Endothelial cell of umbilical vein (primary cell): Measurements from ENCODE around the gene RXFP4. TPM values are rescaled to one million over a fixed set of nuclear protein-coding genes. Genes with fewer than 3 reads are reported as not detected.

Source experiments
- BruUV-seq: library from RNA; stranded (reverse); fragments of 400-500 nt; replicated peaks from 2 replicates; lab custom pipeline; 2021; lab: Mats Ljungman, UMichigan
- CTCF ChIA-PET: fragments of 300-600, 350-600 bp; sonication (Branson Sonifier 250); formaldehyde crosslinking; loops from one replicate; lab custom pipeline; 2021; ENCODE audit warnings: antibody characterized with exemption, inconsistent platforms; lab: Charles Lee
- POLR2A ChIA-PET: fragments of 300-600, 350-600 bp; sonication (Branson Sonifier 250); formaldehyde crosslinking; loops from one replicate; lab custom pipeline; 2021; ENCODE audit warnings: antibody characterized with exemption, inconsistent platforms; lab: Charles Lee
- DNase-seq: peaks from one replicate; pipeline ENCODE4 v3.0.0-alpha.2; 2011; ENCODE audit warnings: low read depth, low spot score
- FAIRE-seq: peaks from 2 replicates; lab custom pipeline; 2011; peaks lifted over from hg19 to GRCh38; lab: Jason Lieb, UNC
- H2AFZ ChIP-seq: 2 replicates; pipeline ENCODE4 v1.6.0; 2012; ENCODE audit warnings: low read depth, low read length, control low read depth, inconsistent platforms
- H3K27ac ChIP-seq: 2 replicates; pipeline ENCODE4 v1.5.1; 2011; ENCODE audit warnings: low read depth, mild to moderate bottlenecking, control low read depth, low read length, moderate library complexity; ENCODE audit not compliant: insufficient read depth
- H3K27me3 ChIP-seq, 2 experiments: 2 replicates each; pipeline versions ENCODE4 v1.6.0 to v1.6.1; 2011; ENCODE audit warnings: low read length in 2 of 2, mixed read lengths in 1 of 2; ENCODE audit not compliant: control insufficient read depth in 2 of 2, insufficient read depth in 2 of 2
- H3K36me3 ChIP-seq, 2 experiments: 2 replicates in 1 of 2; 3 replicates in 1 of 2; pipeline ENCODE4 v1.5.1; 2011; ENCODE audit warnings: low read length in 2 of 2, mild to moderate bottlenecking in 1 of 2, moderate library complexity in 1 of 2; ENCODE audit not compliant: control insufficient read depth in 2 of 2, insufficient read depth in 2 of 2; ENCODE audit errors: extremely low read depth in 1 of 2
- H3K4me1 ChIP-seq: 3 replicates; pipeline ENCODE4 v1.5.1; 2011; ENCODE audit warnings: mild to moderate bottlenecking, low read length; ENCODE audit not compliant: control insufficient read depth, insufficient read depth; ENCODE audit errors: extremely low read depth
- H3K4me2 ChIP-seq: 2 replicates; pipeline ENCODE4 v1.6.1; 2011; ENCODE audit warnings: low read length, control low read depth, mixed read lengths; ENCODE audit not compliant: insufficient read depth
- H3K4me3 ChIP-seq, 3 experiments: fragments of 200-600 bp in 1 of 3; sonication (generic), shearing (Covaris generic) in 1 of 3; replicated peaks in 1 of 3; 2 replicates each; pipeline ENCODE4 v1.5.1; 2011 to 2016; ENCODE audit warnings: control low read depth in 3 of 3, low read length in 3 of 3, mild to moderate bottlenecking in 2 of 3, inconsistent platforms in 1 of 3, low read depth in 1 of 3, moderate library complexity in 1 of 3; ENCODE audit not compliant: insufficient read depth in 1 of 3
- H3K79me2 ChIP-seq: 2 replicates; pipeline ENCODE4 v1.6.0; 2012; ENCODE audit warnings: low read length, inconsistent platforms; ENCODE audit not compliant: control insufficient read depth, insufficient read depth
- H3K9ac ChIP-seq: replicated peaks from 2 replicates; pipeline ENCODE3; 2011; ENCODE audit warnings: low read length, control low read depth; ENCODE audit not compliant: insufficient read depth; ENCODE audit errors: extremely low read depth
- H3K9me1 ChIP-seq: replicated peaks from 3 replicates; pipeline ENCODE4 v1.6.0; 2011; ENCODE audit warnings: mild to moderate bottlenecking, low read length; ENCODE audit not compliant: control insufficient read depth, insufficient read depth; ENCODE audit errors: extremely low read depth
- H3K9me3 ChIP-seq: replicated peaks from 2 replicates; pipeline ENCODE4 v1.5.1; 2012; ENCODE audit warnings: low read length, inconsistent platforms; ENCODE audit not compliant: control insufficient read depth, insufficient read depth
- H4K20me1 ChIP-seq: replicated peaks from 2 replicates; pipeline ENCODE3; 2011; ENCODE audit warnings: mild to moderate bottlenecking, low read length; ENCODE audit not compliant: control insufficient read depth, insufficient read depth; ENCODE audit errors: extremely low read depth
- CTCF ChIP-seq, 2 donors: IDR thresholded peaks; 1 replicate in 1 of 2; 2 replicates in 1 of 2; pipeline ENCODE4 v1.5.1; 2011; ENCODE audit warnings: low read length in 2 of 2, mild to moderate bottlenecking in 2 of 2, moderate library complexity in 2 of 2, control low read depth in 1 of 2, inconsistent platforms in 1 of 2, low read depth in 1 of 2; ENCODE audit not compliant: insufficient read depth in 1 of 2; ENCODE audit errors: extremely low read depth in 1 of 2
- EZH2 ChIP-seq: IDR thresholded peaks from 2 replicates; pipeline ENCODE4 v1.6.1; 2012; ENCODE audit warnings: borderline replicate concordance, low read depth, mild to moderate bottlenecking, moderate library complexity, low read length, inconsistent platforms; ENCODE audit not compliant: severe bottlenecking
- FOS ChIP-seq: IDR thresholded peaks from 2 replicates; pipeline ENCODE4 v1.6.1; 2011; ENCODE audit warnings: mild to moderate bottlenecking, low read length, moderate library complexity, borderline replicate concordance; ENCODE audit not compliant: insufficient read depth
- GATA2 ChIP-seq: IDR thresholded peaks from 2 replicates; pipeline ENCODE4 v1.7.0; 2011; ENCODE audit warnings: low read depth, mild to moderate bottlenecking, moderate library complexity, mixed read lengths, low read length; ENCODE audit not compliant: insufficient read length, insufficient read depth
- JUN ChIP-seq: IDR thresholded peaks from 2 replicates; pipeline ENCODE4 v1.6.1; 2011; ENCODE audit warnings: borderline replicate concordance, low read depth; ENCODE audit not compliant: insufficient read length, insufficient read depth
- MAX ChIP-seq: IDR thresholded peaks from 2 replicates; pipeline ENCODE4 v1.6.1; 2011; ENCODE audit not compliant: insufficient read depth, insufficient read length
- MYC ChIP-seq: IDR thresholded peaks from one replicate; pipeline ENCODE4 v1.6.1; 2011; ENCODE audit warnings: mild to moderate bottlenecking, low read depth, low read length
- POLR2A ChIP-seq: IDR thresholded peaks from 2 replicates; pipeline ENCODE4 v1.6.1; 2012; ENCODE audit warnings: low read depth, mild to moderate bottlenecking, control low read depth, low read length
- POLR2AphosphoS5 ChIP-seq: IDR thresholded peaks from 2 replicates; pipeline ENCODE4 v1.6.1; 2012; ENCODE audit warnings: low read depth, mild to moderate bottlenecking, control low read depth, low read length, moderate library complexity; ENCODE audit not compliant: insufficient read depth
- dilution Hi-C: fragments of 300-500 bp; cut with MboI; formaldehyde crosslinking; loops from one replicate; pipeline ENCODE4 v1.15.0; 2019; ENCODE audit warnings: low sequenced_read_pairs; ENCODE audit not compliant: extremely low pct_ligation_motif_present
- intact Hi-C: fragments of 100-400 bp; cut with micrococcal nuclease; formaldehyde crosslinking; loops from one replicate; pipeline ENCODE4 v1.10.0; 2022
- polyA plus RNA-seq, 4 experiments: library from polyadenylated mRNA; depleted of rRNA in 3 of 4; stranded (reverse) in 3 of 4; unstranded in 1 of 4; fragments of >200 nt; gene quantifications; 2 replicates each; pipeline versions ENCODE4 v1.2.1 to v1.2.3, GENCODE V29; 2011 to 2012; ENCODE audit warnings: missing spikeins in 1 of 4
- total RNA-seq: library from RNA; stranded (reverse); gene quantifications from 2 replicates; pipeline ENCODE4 v1.2.3, GENCODE V29; 2021

Gene RXFP4
- total and polyA plus RNA-seq, 2 donors (not counting 3 experiments of a cell fraction or from before 2014, with no cell fraction given): not detected

GRCh38 chr1:155940482-155940992 lies 901 bp upstream of the RXFP4 start:
- TSS peak; percentile 40 for BruUV-seq
- Histone ChIP-seq H3K27ac (peak overlapping the region; percentile 90), H2AFZ (no peak overlapping the region), H4K20me1 (no peaks in the 10 kb centered on the region), H3K27me3 (no peaks in the 10 kb centered on the region), H3K4me1 (peaks cover 28% of the 10 kb centered on the region), H3K9ac (peak overlapping the region; percentile 70), H3K36me3 (no peaks in the 10 kb centered on the region), H3K9me1 (no peaks in the 10 kb centered on the region), H3K79me2 (no peaks in the 10 kb centered on the region), H3K4me3 (peak overlapping the region in 1 of 3 experiments; percentile 21), H3K4me2 (peak overlapping the region; percentile 87), H3K9me3 (no peaks in the 10 kb centered on the region)
- TF ChIP-seq MYC (no peak), FOS (peak; percentile 5), POLR2A (peak; percentile 87), GATA2 (no peak), MAX (no peak), EZH2 (no peak), CTCF (IDR thresholded peaks at IDR 0.05; ENCODE audit: extremely low read depth in 1 of 2, insufficient read depth in 1 of 2, low read depth in 1 of 2, low read length in 2 of 2) (no peak), POLR2AphosphoS5 (peak; percentile 91), JUN (peak; percentile 31)
- intact Hi-C loops (loop anchor here (1.0 kb wide), 2 partner anchors 22 to 113 kb away; partner anchors contain the start of gene UBQLN4), dilution Hi-C loops (no loop called here)
- DNase-seq (peak; percentile 84), FAIRE-seq (peak; percentile 100)
- POLR2A ChIA-PET: interaction anchor here (0.7 kb wide), 1 partner anchor 38 kb away, joined by 4 read pairs; the partner anchor contains the start of gene ARHGEF2
- CTCF ChIA-PET: interaction anchor here (0.8 to 3.8 kb wide), 8 partner anchors 22 to 189 kb away, joined by 3 to 142 read pairs (median 6); partner anchors contain the start of gene ARHGEF2
